T-helper 1 cell (primary cell): ENCODE measurements around the gene MST1R.
A peak's percentile ranks its signal among the peaks of the same experiment; 100 is the strongest.

ENCODE experiments used
- DNase-seq, 5 donors: peaks; one replicate each; pipeline ENCODE4 v3.0.0-alpha.2; 2012 to 2020

Gene MST1R

GRCh38 chr3:49873623-49874022 is 30.1 kb downstream of the MST1R start:
- DNase-seq = no peak

- no peak for DNase-seq
Measured at GRCh38 chr3:49872801-49873281, 30.8 kb downstream of the MST1R start.

- DNase-seq = no peak
Measured at GRCh38 chr3:49871531-49872153, 32.0 kb downstream of the MST1R start.

- DNase-seq = peak in 1 of 5 donors; percentile 20
Measured at GRCh38 chr3:49869525-49870126, 34.0 kb downstream of the MST1R start, which contains the start of gene CAMKV. TSS of gene CAMKV (minus strand) at chr3:49869906. CDS start at chr3:49862388, 7,518 bp downstream.

- DNase-seq = no peak
Measured at GRCh38 chr3:49868862-49869466, 34.7 kb downstream of the MST1R start.

- no peak for DNase-seq
Measured at GRCh38 chr3:49867871-49868321, 35.8 kb downstream of the MST1R start.

GRCh38 chr3:49867400-49867799 is 36.3 kb downstream of the MST1R start:
- no peak for DNase-seq

- DNase-seq = no peak
Measured at GRCh38 chr3:49865198-49865784, 38.4 kb downstream of the MST1R start.

- no peak for DNase-seq
Measured at GRCh38 chr3:49864505-49864904, 39.2 kb downstream of the MST1R start.

GRCh38 chr3:49859576-49860305 is 43.9 kb downstream of the MST1R start:
- no peak for DNase-seq

GRCh38 chr3:49856181-49857005 is 47.3 kb downstream of the MST1R start, which contains the start of gene TRAIP:
TSS of gene TRAIP (minus strand) at chr3:49856564. CDS start at chr3:49856453, 111 bp downstream.
- peak; percentile 83 to 95 (median 92) for DNase-seq

GRCh38 chr3:49855662-49856061 is 48.0 kb downstream of the MST1R start:
- DNase-seq = no peak

GRCh38 chr3:49845694-49846093 is 58.0 kb downstream of the MST1R start:
- DNase-seq = no peak

- no peak for DNase-seq
Measured at GRCh38 chr3:49844464-49845183, 59.0 kb downstream of the MST1R start.

- no peak for DNase-seq
Measured at GRCh38 chr3:49842843-49843517, 60.7 kb downstream of the MST1R start.

GRCh38 chr3:49841806-49842205 is 61.9 kb downstream of the MST1R start:
- no peak for DNase-seq

- no peak for DNase-seq
Measured at GRCh38 chr3:49841126-49841696, 62.5 kb downstream of the MST1R start.

GRCh38 chr3:49840388-49840787 is 63.3 kb downstream of the MST1R start:
- no peak for DNase-seq

- peak; percentile 55 to 78 (median 70) for DNase-seq
Measured at GRCh38 chr3:49839193-49839809, 64.4 kb downstream of the MST1R start.
